ENCODE results near the gene SPATA31C2.
"Not testable (repeated sequence)": the region's sequence is repeated elsewhere in the genome, so short reads cannot be mapped to it uniquely, and the experiment has no call there.

SPATA31C2 gene

DNA sequence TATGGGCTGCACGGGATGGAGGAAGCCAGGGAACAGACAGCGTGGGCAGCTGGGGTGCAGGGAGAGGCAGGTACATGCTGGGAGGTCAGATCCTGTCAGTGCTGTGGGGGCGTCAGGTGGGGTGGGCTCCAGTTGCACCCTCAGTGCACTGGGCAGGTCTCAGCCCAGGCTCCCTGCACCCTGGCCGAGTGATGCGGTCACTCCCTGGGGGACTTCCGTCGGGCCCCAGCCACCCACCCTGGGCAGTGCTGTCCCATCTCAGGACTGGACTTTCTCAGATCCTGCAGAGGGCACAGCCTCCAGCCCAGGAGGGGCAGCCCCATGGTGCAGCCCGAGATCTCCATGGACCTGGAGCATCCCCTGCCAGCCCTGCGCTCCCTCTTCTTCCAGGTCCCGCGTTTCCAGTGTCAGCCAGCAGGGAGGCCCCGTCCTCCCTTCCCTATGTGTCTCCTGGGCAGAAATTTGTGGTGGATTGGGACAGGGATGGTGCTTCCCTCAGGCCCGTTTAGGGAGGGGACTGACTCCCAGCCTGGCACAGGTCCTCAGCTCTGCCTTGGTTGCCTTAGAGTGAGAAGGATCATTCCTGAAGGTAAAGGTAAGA is 10.5 kb downstream of the SPATA31C2 start:
- not testable (repeated sequence) for DNase-seq (ENCODE audit: low read depth in 1 of 2, low spot score in 1 of 2)

DNA sequence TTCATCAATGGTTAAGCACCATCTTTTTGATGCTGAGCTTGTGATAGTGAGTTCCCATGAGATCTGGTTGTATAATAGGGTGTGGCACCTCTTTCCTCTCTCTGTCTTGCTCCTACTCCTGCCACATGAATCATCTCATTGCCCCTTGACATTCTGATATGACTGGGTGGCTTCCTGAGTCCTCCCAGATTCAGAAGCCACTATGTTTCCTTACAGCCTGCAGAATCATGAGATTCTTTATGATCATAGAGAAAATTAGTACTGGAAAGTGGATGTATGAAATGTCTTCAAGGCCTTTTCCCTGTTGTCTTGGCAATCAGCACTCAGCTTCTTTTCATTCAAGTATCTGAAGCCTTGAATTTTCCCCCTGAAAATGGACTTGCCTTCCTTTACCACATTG is 14.9 kb downstream of the SPATA31C2 start:
- DNase-seq (ENCODE audit: low read depth in 1 of 2, low spot score in 1 of 2), result not testable (repeated sequence)

DNA sequence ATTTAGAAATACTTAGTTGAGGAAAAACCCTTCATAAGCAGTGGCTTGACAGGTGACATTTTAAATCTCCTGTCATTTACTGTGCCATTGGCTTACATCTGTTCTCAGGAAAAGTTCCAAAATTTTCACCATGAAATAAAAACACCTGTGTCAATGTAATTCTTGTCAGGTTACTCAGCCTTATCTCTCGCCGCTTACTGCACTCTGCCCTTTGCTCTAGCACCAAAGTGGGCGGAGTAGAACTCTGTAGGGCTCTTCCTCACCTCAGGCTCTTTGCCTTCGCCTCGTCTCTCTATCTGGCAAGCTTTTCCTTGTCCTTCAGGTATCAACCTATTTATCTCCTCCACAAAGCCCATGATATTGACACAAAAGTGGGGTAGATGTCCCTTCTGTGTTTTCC is 20.2 kb downstream of the SPATA31C2 start:
- not testable (repeated sequence) for DNase-seq (ENCODE audit: low read depth in 1 of 2, low spot score in 1 of 2)

DNA sequence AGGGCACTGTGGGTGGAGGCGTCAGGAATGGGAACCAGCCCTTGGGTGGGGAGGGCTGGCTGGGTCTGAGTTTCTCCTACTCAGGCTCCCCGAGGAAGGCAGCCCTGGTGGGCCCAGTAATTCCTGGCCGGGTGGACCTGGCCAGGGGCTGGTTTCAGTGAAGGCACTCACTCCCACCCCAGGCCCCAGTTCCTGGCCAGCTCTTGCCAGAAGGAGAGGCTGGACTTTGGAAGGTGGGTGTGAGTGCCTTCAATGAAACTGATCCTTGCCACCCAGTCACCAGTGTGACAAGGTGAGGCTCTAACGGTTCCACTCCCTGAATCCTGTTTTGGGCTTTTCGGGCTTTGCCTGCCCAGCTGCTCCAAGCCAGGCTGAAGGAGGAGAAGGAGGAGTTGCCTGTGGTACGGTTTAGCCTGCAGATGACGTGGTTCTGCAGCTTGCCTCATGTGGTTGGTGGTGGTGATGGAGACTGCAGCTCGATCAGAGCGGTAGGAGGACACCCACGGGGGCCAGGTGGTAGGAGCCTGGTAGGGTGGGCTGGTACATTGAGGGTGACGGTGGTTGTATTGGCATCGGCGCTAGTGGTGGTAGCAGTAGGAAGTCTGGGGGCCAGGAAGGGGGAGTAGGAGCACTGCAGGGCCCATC is 23.2 kb downstream of the SPATA31C2 start:
- not testable (repeated sequence) for DNase-seq (ENCODE audit: low read depth in 1 of 2, low spot score in 1 of 2)

DNA sequence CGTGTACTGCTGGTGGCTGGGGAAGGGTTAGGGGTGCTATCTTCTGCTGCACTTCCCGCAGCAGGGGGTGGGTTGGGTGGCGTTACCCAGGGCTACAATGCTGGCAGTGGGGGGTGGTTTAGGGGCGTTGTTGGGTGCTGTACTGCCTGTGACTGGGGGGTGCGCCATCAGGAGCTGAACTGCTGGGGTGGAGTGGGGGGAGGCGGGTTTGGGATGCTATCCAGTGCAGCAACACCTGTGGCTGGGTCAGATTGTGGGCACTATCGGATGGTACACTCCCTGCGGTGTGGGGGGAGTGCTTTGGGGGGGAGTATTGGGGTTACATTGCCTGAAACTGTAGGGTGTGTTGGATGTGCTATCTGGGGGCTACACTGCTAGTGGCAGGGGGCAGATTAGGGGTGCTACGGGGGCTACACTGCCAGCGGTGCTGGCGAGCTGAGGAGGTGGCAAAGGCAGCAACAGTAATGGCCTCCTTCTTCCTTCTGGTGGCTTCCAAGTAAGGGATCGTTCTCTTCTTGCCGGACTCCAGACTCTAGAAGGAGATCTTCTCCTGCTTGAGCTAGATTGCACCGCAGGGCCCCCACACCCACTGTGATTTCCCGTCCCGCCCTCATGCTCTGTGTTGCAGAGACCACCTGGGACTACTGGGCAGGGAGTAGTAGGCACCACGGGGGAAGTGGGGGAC is 23.9 kb downstream of the SPATA31C2 start:
- not testable (repeated sequence) for DNase-seq (ENCODE audit: low read depth in 1 of 2, low spot score in 1 of 2)

DNA sequence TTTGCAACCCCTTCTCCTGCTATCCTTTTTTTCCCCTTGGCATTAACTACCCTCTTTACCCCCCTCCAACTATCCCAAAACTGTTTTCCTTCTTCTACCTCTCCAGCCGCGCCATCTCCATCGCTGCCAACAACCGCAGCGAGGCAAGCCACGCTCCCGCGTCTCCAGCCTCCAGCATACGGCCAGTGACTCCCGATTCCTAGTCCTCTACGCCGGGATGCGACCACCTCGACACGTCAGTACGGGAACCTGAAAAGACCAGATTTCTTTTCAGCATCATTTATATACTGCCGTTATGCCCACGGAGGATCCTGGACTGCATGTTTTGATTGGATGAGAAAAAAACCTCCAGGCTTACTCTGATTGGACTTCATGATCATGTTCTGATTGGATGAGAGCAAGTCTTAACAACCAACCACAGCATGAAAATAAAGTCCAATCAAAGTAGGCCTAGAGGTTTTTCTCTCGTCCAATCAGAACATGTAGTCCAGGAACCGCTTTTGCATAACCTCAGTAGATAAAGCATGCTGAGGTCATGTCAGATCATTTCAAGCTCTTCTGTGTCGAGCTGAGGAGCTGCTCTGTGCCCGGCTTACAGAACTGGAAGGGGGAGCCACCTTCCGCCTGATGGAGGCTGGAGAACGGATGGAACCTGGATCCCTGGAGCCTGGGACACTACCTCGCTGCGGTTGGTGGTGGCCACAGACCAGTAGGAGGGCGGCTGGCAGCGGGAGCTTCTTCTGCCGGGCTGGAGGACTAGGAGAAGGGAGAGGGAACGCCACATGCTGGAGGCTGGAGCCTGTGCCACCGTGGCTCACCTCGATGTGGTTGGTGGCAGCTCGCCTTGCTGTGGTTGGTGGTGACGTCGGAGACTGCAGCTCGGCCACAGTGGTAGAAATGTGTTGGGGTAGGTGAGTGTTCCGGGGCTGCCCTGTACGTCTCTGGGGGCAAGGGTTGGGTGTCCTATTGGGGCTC is 24.8 kb downstream of the SPATA31C2 start:
- DNase-seq (ENCODE audit: low read depth in 1 of 2, low spot score in 1 of 2), result not testable (repeated sequence)

DNA sequence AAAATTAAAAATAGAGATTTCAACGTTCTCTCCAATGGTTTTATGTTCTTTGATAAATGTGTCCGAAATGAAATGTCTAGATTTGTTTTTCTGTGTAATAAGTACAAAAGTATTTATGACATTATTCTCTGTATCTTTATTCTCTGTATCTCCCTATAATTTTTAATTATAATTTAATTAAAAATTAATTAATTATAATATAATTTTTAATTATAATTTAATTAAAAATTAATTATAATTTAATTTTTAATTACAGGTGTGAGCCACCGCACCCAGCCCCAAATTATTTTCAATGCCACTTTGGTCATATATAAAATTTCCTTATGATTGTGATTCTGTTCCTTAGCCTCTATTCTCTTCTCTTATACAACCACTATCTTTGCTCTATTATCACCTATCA is 28.2 kb downstream of the SPATA31C2 start:
- no peak for DNase-seq (ENCODE audit: low read depth in 1 of 2, low spot score in 1 of 2)

DNA sequence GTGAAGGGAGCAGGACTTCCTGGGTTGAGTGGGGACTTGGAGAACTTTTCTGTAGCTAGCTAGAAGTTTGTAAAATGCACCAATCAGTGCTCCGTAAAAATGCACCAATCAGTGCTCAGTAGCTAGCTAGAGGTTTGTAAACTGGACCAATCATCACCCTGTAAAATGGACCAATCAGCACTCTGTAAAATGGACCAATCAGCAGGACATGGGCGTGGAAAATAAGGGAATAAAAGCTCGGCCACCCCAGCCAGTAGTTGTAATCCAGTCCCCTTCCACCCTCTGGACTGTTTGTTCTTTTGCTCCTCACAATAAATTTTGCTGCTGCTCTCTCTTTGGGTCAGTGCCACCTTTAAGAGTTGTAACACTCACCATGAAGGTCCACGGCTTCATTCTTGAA is 29.5 kb downstream of the SPATA31C2 start:
- no peak for DNase-seq (ENCODE audit: low read depth in 1 of 2, low spot score in 1 of 2)

DNA sequence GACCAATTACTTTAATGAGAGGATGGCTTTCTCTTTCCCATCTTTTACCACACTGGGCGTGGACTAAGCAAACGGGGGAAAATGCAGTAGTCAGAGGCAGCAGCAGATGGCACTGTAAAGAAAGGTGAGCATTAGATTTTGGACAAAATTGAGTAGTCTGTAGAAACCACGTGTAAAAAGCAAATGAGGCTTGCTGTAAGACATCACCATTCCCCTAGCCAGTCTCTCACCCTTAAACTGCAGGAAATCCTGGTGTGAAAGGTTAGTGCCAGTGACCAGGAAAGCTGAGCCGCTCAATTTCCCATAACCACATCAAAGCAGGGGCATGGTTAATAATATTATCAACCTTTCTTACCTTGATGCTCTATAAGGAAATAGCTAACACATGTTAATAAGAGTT is 31.8 kb downstream of the SPATA31C2 start:
- no peak for DNase-seq (ENCODE audit: low read depth in 1 of 2, low spot score in 1 of 2)

DNA sequence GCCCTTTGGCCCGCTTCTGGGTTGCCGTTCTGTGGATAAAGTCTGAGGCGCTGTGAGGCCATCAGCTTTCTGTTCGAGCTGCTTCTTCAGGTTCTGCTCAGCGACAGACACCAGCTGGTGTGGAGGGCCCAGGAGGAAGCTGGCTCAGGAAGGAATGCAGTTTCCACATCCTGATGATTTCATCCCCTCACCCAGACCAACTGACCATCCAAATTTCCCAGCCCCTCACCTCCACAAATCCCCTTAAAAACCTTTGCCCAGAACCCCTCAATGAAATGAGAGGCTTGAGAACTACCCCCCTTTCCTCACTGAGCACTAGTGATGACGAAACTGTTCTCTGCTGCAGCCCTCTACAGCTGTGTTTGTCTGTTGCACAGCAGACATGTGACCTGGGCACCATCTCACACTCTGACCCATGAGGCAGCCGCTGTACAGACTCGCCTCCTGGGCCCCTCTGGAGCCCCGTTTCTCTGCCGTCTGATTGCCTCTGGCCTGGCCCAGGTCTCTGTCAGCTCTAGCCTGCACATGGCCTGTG is 45.4 kb downstream of the SPATA31C2 start:
- DNase-seq (ENCODE audit: low read depth in 1 of 2, low spot score in 1 of 2), result no peak

DNA sequence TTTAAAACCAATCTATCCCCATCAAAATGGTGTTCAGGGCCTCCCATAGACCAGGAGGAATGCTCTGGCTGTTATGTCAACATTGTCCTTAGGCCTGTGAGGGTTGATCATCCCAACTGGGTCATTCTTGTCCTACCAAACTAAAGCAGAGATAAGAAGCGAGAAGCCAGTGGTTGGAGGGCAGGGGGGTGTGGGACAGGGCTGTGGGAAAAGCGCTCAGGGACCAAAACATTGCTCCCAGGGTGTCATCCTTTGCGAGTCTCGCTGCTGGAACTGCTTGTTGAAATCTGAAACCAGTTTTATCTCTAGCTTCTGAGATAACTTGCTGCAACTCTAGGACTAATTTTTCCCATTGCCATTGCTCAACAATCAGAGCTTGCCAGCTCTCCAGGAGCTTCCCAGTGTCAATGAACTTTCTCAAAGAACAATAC is 48.1 kb downstream of the SPATA31C2 start:
- no peak for DNase-seq (ENCODE audit: low read depth in 1 of 2, low spot score in 1 of 2)

DNA sequence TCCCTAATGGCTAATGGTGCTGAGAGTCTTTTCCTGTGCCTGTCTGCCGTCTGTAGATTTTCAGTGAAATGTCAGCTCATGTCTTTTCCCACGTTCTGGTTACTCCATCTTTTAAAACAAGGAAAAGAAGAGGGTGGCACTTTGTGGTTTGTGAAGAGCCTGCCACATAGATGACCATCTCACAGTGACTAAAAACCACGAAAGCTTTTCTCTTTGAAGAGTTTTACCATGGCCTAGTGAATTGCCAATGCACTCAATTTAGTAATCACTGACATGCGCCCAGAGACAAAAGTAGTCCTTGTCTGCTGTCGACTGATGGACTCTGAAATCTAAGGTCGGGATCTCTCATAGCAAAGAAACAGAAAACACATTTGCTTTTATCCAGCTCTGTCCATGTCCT is 50.4 kb downstream of the SPATA31C2 start:
- no peak for DNase-seq (ENCODE audit: low read depth in 1 of 2, low spot score in 1 of 2)

DNA sequence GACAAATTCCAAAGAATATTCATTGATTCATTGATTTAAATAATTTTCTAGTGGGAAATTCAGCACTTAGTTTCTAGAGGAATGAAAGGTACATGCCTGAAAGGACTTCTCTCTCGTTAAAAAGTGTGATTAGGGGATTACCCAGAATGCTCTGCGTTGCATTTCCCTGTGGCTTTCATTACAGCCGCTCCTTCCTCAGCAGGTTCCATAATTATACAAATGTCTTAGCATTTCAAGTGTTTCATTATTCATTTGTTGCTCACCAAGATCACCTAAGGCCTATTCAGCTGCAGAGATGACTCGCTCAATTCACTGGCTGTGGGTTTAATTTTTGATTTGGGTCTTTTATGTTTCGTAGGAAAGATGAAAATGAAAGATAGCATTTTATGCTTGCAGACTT is 52.8 kb downstream of the SPATA31C2 start:
- DNase-seq (ENCODE audit: low read depth in 1 of 2, low spot score in 1 of 2), result no peak

DNA sequence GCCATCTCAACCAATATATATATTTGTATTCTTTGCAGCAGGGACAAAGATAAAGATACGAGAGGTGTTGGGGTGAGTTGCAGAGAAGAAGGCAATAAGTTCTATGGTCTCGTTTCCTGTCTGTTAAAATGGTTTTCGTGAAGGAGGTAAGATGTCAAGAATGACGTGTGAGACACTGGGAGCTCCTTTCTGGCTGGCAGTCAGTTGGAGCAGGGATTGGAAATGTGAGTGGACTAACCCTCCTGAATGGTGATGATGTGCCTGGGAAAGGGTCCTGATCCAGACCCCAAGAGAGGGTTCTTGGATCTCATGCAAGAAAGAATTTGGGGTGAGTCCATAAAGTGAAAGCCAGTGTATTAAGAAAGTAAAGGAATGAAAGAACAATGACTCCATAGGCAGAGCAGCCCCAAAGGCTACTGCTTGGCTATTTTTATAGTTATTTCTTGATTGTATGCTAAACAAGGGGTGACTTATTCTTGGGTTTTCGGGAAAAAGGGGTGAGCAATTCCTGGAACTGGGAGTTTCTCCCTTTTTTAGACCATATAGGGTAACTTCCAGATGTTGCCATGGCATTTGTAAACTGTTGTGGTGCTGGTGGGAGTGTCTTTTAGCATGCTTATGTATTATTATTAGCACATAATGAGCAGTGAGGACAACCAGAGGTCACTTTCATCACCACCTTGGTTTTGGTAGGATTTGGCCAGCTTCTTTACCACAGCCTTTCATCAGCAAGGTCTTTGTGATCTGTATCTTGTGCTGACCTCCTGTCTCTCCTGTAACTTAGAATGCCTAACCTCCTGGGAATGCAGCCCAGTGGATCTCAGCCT is 53.7 kb downstream of the SPATA31C2 start:
- no peak for DNase-seq (ENCODE audit: low read depth in 1 of 2, low spot score in 1 of 2)
